T-helper 1 cell (primary cell): ENCODE results near the gene PRDM15.

ENCODE experiments used
- DNase-seq, 5 donors: peaks; one replicate each; pipeline ENCODE4 v3.0.0-alpha.2; 2012 to 2020

The PRDM15 gene

DNA sequence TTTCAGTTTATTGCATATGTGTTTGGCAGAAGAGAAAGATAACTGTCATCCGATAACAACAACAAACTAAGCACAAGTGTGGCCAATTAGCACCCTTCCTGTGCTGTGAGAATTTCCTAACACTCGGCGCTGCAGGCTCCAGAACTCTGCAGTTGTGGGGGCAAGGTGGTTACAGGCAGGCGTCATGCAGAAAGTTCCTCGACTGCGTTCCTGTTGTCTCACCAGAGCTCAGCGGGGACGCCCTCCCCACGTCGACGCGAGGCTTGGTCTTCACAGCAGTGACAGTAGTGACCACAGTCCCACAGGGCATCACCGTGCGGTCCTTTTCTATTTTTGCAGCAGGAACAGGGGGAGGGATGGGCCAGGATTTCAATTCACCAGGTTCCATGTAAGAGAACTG lies 27.6 kb upstream of the PRDM15 start:
- no peak for DNase-seq

DNA sequence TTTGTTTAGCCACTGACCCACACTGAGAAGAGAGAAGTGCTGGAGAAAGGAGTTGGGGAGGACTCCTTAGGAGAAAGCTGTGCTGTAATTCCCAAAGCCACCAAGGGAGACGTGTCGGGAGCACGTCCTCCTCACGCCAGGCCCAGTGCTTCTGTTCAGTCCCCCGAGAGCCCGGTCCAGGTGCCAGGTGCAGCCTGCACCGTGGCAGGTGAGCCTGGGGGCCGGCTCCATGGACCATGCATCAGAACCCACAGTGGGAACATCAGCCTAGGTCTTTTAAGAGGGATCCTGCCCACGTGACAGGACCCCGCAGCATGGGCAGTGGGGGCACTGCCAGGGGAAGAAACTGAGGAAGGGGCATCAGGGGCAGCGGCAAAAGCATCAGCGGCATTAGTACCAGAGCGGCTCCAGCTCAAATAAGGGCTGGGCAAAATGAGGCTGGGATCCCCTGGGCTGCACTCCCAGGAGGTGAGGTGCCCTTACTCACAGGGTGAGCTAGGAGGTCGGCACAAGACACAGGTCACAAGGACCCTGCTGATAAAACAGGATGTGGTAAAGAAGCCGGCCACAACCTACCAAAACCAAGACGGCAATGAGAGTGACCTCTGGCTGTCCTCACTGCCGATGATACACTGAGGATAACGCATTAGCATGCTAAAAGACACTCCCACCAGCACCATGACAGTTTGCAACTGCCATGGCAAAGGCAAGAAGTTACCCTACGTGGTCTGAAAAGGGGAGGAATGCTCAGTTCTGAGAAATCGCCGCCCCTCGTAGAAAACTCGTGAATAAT lies 24.6 kb upstream of the PRDM15 start:
- no peak for DNase-seq

DNA sequence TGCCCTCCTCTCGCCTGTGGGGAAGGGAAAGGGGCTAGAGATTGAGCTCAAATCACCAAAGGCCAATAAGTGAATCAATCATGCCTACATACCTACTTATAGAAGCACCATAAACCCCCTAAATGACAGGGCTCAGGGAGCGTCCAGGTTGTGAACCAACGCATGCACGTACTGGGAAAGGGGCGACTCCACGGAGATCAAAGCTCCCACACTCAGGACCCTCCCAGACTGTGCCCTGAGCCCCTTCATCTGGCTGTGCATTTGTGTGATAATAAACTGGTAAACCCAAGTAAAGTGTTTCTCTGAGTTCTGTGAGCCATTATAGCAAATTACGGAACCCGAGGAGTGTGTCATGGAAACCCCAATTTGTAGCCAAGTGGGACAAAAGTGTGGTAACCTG lies 23.8 kb upstream of the PRDM15 start:
- DNase-seq, result no peak

DNA sequence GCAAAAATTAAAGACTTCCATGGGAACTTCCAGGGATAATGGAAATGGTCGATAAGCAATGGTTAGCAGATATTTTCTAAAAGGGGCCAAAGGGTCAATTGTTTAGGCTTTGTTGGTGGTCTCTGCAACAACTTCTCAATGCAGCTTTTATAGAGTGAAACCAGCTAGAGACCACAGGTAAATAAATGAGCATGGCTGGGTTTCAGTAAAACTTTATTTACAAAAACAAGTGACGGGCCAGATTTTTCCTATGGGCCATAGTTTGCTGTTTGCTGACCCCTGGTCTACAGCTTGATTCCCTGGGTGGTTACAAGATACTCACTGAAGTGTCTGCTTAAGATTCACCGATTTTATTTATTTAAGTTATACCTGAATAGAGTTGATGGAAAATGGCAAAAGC lies 22.6 kb upstream of the PRDM15 start:
- no peak for DNase-seq

DNA sequence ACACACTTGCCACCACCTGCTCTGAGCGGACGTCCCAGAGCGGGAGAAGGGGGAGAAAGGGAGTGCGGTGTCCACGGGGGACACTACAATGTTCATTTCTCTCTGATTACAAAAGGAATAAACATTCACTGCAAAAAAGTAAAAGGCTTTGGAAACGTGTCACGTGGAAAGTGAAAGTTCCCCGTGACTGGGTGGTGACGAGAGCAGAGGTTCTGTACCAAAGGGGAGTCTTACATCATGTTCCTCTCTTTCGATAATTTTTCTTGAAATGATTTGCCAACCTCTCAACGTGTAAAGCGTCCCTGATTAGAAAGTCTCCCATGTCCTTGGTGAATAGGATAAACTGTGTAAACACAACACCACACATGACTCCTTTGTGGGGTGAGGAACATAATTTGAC lies 22.0 kb upstream of the PRDM15 start:
- DNase-seq, result peak in 1 of 5 donors; percentile 60

DNA sequence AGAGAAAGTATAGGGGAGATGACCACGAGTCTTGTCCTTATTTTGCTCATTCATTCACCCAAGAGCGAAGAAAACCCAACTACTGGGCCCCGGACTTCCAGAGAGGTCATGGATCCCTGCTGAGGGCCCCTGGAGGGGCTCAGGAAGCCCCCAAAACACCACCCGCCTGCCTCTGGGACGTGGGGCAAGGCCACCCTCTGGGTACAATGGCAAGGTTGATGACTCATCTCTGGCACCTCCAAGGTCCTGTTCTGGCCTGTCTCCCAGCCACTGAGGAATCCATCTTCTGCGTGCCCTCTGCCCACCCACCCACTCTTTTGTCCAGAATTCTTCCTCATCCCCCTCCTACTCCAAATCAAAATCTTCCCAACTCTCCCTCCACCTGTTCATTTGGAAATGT lies 21.3 kb upstream of the PRDM15 start:
- DNase-seq, result no peak

DNA sequence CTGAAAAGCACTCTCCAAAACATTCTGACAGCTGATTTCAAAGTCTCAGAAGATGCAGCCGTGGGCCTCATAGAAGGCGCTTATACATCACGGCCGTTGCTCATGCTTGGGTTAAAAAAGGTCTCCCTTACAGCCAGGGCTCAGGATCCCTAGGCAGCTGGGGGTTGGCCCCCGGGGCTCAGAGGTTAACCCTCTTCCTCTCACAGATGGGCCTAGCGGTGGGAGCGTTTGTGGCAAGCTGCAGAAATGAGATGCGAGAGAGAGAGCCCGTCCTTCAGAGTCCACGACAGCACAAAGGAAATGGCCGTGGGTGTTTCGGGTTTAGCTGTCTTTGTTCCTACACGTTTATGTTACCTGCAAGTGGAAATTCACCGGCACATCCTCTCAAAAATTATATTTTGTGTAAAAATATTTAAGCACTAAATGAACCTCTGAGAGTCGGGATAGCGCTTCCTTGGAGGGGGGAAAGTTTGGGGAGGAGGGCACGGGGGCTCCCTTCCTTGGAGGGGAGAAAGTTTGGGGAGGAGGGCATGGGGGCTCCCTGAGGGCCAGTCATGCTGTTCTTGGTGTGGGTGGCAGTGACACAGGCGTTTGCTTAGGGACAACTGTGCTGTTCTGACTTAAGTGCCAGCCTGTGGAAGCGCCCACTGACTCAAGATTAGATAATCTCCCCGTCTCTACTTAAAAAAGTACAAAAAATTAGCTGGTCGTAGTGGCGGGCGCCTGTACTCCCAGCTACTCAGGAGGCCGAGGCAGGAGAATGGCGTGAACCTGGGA lies 20.5 kb upstream of the PRDM15 start:
- peak in 1 of 5 donors; percentile 50 for DNase-seq

DNA sequence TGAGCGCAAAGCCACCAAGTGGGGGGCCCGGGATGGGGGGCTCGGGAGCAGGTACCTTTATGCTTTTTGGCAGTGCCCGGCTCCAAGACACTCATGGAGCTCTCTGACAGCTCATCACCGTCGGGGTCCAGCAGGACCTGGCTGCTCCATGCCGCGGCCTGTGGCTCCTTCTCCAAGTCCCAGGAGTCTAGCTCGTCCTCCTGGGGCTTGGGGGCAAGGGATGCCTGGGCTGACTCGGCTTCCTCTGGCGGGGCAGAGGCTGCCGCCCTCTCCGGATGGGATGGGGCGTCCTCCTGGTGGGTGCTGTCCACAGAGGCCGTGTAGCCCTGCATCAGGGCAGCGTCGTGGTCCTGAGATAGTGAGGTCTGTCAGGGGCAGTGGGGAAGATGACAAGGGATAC lies 19.9 kb upstream of the PRDM15 start:
- no peak for DNase-seq

DNA sequence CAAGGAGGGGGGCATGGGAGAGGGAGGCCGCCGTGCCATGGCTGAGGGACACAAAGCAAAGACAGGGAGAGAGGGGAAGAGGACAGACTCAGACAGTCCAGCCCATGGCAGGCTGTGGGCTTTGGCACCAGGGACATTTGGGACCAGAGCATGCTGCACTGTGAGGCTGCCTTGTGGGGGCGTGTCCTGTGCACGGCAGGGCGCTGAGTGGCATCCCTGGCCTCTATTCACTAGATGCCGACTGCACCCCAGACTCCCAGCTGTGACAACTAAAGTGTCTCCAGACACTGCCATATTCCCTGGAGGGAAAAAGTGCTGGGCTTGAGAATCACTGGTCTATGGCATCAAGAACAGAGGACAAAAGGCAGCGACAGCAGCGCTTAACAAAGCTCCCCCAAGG lies 18.6 kb upstream of the PRDM15 start:
- DNase-seq, result no peak

DNA sequence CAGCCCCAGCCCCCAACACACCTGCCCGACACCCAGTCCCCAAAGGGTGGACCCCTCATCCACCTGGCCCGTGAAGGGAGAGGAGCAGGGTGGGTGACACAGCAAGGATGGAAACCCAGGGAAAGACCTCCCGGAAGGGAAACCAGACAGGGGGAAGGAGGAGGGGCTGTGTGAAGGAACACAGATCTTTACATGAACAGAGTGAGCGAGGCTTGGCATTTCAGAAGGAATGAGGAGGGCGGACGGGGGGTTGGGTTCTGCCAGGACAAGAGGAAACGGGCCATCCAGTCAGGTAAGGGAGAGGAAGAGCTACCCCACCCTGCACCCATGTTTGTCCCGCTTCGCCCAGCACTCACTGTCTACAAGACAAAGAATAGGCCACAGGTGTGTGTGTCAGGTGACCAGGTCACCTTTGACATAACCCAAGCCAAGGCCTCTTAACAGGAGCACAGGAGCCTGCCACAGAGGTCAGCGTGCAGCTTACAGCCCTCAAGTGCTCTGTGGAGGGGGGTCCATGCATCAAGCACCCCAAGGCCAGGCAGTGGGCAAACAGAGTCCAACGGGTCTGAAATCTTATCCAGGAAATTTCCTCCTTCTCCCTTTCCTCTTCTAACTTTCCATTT lies 18.0 kb upstream of the PRDM15 start:
- no peak for DNase-seq

DNA sequence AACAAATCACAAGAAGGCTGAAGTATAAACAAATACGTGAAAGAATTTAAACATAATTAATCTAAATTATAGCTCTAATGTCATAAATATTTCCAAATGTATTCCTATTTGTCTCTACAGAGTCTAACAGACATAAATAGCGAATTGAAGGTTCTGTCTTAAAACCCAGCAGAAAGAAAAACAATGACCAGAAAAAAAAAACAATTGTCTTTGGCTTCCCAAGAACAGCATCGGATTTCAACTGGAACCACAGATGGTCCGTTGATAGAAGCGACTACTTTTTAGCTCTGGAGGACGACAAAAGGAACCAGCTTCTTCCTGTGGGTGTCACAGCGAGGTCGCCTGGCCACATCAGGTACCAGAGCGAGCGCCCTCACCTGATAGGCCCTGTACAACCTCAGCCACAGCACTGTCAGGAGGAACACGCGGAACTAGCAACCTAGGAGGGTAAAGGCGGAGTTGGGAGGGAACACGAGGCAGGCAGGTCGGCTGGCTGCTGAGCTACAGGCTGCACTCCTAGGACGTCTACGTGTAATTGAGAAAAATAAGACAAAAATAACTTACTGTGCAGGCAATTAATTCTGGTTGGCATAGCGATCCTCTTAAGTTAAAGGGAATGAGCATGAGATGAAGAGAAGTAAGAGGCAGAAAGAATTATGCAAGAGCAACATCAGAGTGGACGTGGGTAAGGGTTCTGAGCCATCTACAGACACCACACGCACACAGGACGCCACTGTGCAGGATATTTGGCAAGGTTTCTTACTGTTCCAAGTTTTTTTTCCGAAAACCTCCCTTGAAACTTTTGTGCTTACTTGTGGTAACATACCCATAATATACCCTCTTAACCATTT lies 16.7 kb upstream of the PRDM15 start:
- DNase-seq, result peak in 3 of 5 donors; percentile 25 to 39 (median 33)

DNA sequence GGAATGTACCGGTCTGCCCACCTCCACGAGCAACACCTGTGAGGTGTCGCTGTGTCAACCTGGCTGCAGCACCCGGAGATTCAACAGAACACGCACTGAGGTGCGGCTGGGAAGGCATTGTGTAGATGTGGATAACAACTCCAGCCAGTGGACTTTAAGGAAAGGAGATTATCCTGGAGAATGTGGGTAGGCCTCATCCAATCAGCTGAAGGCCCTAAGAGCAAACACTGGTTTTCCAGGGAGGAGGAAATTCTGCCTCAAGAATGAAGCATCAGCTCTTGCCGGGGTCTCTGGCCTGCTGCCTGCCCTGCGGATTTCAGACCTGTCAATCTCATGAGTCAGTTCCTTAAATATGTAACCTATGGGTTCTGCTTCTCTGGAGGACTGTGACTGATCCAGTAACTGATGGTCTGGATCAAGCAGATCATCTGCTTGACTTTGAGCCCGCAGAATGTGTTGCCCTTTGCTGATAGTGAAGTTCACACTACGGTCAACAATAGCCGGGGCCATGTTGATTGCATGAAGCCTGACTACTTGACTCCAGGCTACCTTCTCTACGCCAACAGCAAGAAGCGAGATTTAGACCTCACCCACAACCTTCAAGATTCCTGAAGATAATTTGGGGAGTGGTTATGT lies 15.9 kb upstream of the PRDM15 start:
- no peak for DNase-seq

DNA sequence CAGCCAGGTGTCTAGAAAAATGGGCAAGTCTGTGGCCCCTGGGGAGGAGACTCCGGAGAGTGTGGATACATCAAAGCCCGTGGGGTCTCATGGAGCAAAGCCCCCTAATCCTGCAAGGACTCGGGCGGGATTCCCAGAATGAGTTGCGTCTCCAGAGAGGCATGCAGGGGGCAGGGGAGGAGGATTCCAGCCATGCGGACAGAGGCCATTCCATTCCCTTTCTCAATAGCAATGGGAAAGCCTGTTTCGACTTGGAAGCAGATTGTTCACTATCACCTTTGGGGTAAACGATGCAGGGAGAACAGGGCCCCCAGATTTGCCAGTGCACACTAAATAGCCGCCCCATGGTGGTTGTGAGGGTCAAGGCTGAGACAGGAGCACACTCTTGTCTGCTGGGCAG lies 15.4 kb upstream of the PRDM15 start:
- DNase-seq, result no peak

DNA sequence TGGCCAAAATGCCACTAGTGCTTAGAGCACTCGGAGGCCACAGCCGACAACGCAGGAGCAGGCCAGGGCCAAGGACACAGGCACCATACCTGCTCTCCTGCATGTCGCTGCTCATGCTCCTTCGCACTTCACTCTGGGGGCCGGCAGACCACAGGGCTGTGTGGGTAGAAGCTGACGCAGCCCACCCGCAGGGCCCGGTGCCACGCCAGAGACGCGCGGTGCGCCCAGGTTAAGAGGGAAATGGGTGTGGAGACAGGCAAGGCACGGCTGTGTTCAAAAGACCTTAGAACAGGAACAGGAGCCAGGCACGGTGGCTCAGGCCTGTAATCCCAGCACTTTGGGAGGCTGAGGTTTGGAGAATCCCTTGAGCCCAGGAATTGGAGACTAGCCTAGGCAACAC lies 13.6 kb upstream of the PRDM15 start:
- no peak for DNase-seq

DNA sequence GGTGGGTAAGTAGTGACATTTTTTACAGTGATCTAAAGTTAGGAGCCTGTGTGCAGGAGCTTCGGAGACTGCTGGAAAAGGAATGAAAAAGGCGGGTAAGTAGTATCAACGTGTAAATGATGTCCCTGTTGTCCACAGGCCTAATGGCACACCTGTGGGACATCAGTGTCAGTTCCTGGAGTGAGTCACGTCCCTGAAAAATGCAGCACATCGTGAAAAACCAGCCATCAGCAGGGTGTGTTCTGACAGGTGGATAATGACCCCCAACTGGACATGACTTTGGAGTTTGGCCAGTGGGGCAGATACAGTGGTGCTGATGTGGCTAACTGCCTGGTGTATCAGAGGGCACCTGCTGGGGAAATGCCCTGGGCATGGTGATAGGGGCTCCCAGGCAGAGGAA lies 12.0 kb upstream of the PRDM15 start:
- no peak for DNase-seq

DNA sequence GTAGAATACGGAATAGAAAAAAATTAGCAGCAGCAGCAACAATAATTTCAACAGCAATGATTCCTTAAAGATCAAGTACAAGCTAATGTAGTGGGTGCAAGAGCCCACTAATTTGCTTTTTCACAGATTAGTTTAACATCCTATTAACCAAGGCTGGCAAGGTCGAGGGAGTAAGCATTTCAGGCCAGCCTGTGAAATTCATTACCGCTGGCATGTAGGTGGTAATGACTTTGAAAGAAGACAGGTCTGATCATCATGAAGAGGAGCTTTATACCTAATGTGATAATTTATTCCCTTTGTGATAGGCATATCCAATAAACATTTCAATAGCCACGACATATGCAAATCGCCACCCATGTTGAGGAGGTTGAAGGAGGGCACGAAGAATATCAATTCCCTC lies 11.2 kb upstream of the PRDM15 start:
- no peak for DNase-seq

DNA sequence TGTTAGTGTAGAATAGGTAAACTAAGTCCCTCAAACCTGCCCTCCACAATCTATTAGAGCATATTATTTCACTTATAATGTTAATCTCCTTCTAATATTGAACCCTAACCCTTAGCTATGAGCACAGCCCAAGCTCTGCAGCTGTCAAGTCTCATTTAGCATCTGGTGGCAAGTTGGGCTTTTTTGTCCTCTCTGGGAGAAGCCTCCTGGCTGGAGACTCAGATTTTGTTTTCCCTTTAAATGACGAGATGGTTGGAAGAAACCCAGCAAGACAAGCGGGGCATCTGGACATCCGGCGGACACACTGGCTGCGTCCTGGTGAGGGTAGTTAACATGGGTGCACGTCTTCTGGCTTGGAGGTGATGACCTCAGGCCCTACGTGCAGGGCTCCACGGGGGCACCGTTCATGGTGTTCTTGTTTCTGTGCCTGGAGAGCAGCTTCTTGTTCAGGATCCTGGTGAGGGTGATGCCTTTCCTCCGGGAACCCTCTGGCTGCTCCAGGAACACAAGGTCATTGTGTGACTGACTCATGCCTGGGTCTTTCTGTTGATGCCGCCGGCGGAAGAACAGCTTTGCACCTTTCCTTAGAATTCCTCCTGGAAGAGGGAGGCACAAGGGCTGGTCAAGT lies 9.7 kb upstream of the PRDM15 start:
- DNase-seq, result no peak

DNA sequence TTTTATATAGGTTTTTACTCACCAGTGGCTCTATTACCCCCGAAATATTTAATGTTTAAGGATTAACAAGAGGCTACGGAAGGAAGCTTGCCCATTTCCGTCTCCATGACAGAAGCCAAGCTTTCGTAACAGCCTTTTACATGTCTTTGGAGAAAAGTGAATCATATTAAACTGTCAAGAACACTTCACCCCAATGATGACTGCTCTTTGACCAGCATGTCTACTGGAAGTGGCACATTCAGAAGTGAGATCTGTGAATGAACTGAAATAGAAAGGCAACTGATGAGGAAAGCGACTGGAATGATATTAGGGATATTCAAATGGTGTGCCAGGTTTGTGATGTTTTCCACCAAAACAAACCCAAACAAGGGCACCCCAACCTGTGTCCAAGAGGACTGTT lies 8.5 kb upstream of the PRDM15 start:
- DNase-seq, result no peak

DNA sequence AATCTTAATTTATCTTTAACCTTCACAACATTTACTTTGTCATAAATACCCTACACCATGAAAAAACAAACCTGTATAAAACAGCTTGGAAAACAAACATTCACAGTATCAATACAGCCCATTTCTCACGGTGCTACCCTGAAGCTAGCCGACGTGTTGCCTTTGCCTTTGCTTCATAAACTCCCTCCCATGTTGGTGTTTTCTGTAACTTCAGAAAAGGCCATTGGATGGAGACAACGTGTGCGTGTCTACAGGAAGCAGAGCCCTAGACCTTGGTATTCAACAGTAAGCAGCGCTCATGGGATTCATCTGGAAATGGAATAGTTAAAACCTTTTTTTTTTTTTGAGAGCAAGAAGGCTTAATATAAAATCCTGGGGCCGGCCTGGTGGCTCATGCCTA lies 7.2 kb upstream of the PRDM15 start:
- DNase-seq, result no peak

DNA sequence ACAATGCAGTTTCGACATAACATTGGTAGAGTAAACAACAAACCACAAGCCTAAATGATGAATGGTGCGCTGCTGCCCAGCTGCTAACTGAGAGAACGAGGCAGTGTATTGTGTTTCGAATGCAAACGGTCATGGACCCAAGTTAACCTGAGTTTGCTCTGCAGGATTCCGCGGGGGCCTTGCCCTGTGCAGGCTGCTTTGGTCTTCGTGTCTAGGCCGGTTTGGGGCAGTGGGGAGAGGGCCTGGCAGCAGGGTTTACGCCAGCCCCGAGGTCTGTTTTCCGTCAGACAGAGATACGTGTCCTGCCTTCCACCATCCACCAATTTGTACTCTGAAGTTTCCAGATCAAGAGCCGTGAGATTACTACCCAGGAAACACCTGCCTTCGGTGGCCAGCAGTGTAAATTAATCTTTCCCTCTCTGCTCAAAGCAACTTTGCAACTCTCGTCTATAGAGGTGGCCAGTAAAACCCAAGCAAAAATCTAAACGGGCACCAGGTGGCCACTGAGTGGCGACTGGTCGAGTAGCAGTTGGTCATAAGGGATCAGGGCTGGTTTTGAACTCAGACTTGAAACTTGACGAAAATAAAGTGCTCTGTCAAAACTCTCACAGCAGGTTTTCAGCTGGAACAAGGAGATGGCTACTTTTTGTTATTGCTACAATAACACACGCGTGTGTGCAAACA lies 6.3 kb upstream of the PRDM15 start:
- DNase-seq, result no peak

DNA sequence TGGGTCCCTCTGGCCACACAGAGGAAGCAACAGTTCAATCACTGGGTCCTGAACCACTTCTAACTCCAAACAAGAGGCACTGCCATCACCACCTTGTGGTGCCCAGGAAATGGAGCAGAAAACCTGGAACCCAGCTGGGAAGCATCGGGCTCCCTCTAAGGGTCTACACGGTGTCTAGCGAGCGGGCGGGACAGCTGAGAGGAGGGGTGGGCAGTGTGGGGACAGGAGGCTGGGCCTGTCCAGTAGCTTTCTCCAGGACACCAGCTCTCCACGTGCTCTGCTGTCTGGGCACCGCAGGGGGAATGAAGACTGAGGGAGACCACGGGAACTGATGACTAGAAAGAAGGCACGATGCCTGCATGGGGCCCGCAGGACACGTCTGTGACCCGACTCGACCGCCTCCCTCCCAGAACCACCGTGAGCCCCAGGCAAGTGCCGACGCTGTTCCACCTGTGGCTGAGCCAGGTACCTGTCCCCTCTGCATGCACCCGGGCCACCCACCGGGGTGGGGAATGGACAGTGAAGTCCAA lies 5.4 kb upstream of the PRDM15 start:
- no peak for DNase-seq
